HUES64 (cell line): Measurements from ENCODE around the gene PRRC2A. TPM values are rescaled to one million over a fixed set of nuclear protein-coding genes. Genes with fewer than 3 reads are reported as not detected.

Source experiments
- H3K27ac ChIP-seq: 2 replicates; pipeline ENCODE4 v1.7.0; 2013; ENCODE audit warnings: low read depth, low read length, inconsistent platforms
- H3K27me3 ChIP-seq: 2 replicates; pipeline ENCODE4 v1.6.1; 2013; ENCODE audit warnings: mild to moderate bottlenecking, low read length; ENCODE audit not compliant: insufficient read depth
- H3K36me3 ChIP-seq: 2 replicates; pipeline ENCODE4 v1.6.1; 2013; ENCODE audit warnings: mild to moderate bottlenecking, low read length; ENCODE audit not compliant: insufficient read depth
- H3K4me1 ChIP-seq: 2 replicates; pipeline ENCODE4 v1.6.1; 2013; ENCODE audit warnings: mild to moderate bottlenecking, low read length, moderate library complexity; ENCODE audit not compliant: insufficient read depth
- H3K4me3 ChIP-seq: 2 replicates; pipeline ENCODE4 v1.5.1; 2013; ENCODE audit warnings: mild to moderate bottlenecking, low read length, moderate library complexity
- H3K9ac ChIP-seq: 2 replicates; pipeline ENCODE4 v1.6.1; 2013; ENCODE audit warnings: mild to moderate bottlenecking, low read depth, low read length
- H3K9me3 ChIP-seq: 2 replicates; pipeline ENCODE4 v1.6.1; 2013; ENCODE audit warnings: low read depth, low read length; ENCODE audit not compliant: insufficient read depth
- WGBS: fragments of 150-250, 120-280 bp; methylation state at CpG from one replicate; pipeline ENCODE4 v1.1.7; 2013; ENCODE audit warnings: missing lambda C conversion rate; 5-methylcytosine and 5-hydroxymethylcytosine counted together
- polyA plus RNA-seq, 2 experiments: library from polyadenylated mRNA; stranded (reverse); fragments of 50-300 nt; gene quantifications; one replicate each; pipeline ENCODE4 v1.2.3, GENCODE V29; 2013

PRRC2A gene
- 191 TPM for polyA plus RNA-seq (2013, experiment 1 of 2)
- polyA plus RNA-seq (2013, experiment 2 of 2): 211 TPM

DNA sequence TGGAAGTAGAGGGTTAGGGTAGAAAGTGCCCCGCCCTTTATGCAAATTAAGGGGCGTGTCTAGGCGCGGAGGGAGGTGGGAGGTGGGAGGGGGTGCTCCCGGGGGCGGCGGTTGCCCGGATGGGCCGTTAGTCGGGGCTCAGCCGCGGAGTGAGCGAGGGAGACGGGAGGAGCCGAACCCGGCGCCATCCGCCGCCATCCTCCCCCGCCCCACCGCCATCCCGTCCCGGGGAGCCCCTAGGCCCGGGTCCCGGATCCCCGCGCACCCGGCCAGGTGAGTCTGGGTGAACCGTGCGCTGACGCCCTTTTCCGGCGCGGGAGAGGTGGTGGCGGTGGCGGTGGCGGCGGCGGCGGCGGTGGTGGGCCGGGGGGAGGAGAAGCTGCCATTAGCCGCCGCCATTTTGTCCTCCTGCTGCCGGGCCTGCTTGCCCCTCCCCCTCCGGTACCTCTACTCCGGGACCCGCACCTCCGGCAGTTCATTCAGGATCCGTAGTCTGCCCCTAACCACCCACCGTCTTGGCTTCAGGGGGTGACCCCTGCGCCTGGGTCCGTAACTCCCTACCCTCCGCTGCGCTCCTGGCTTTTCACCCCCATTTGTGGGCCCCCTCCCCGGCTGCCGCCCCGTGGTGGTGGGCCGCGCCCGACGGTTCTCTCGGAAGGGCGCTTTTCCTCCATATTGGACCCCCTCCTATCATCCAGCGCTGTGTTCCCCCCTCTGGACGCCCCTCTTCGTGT lies at the start of gene PRRC2A:
Gene PRRC2A (plus strand): TSS at position 130 of the 734 bp plus-strand sequence. CDS start 2,075 bp downstream, outside the sequence.
- Histone ChIP-seq H3K36me3 (peaks cover 44% of the 10 kb centered on the region), H3K27ac (peak within 1 kb of the TSS; percentile 100), H3K4me3 (peak within 1 kb of the TSS; percentile 94), H3K27me3 (no peaks in the 10 kb centered on the region), H3K4me1 (peaks cover 13% of the 10 kb centered on the region; the same call in 1 of the 2 replicates), H3K9ac (peak within 1 kb of the TSS; percentile 97), H3K9me3 (no peaks in the 10 kb centered on the region)
- WGBS: under 1% methylated on average over 66 of the region's 67 CpGs

DNA sequence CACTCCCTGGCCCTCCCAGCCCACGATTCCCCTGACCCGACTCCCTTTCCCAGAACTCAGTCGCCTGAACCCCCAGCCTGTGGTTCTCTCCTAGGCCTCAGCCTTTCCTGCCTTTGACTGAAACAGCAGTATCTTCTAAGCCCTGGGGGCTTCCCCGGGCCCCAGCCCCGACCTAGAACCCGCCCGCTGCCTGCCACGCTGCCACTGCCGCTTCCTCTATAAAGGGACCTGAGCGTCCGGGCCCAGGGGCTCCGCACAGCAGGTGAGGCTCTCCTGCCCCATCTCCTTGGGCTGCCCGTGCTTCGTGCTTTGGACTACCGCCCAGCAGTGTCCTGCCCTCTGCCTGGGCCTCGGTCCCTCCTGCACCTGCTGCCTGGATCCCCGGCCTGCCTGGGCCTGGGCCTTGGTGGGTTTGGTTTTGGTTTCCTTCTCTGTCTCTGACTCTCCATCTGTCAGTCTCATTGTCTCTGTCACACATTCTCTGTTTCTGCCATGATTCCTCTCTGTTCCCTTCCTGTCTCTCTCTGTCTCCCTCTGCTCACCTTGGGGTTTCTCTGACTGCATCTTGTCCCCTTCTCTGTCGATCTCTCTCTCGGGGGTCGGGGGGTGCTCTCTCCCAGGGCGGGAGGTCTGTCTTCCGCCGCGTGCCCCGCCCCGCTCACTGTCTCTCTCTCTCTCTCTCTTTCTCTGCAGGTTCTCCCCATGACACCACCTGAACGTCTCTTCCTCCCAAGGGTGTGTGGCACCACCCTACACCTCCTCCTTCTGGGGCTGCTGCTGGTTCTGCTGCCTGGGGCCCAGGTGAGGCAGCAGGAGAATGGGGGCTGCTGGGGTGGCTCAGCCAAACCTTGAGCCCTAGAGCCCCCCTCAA lies 48.2 kb upstream of the PRRC2A start, which contains the start of gene LTA:
Gene LTA (plus strand): TSS at position 249 of the 871 bp plus-strand sequence. CDS start 454 bp downstream, at position 703.
- Histone ChIP-seq H3K27me3 (no peaks in the 10 kb centered on the region), H3K4me1 (peaks cover 4% of the 10 kb centered on the region; the same call in 1 of the 2 replicates)

DNA sequence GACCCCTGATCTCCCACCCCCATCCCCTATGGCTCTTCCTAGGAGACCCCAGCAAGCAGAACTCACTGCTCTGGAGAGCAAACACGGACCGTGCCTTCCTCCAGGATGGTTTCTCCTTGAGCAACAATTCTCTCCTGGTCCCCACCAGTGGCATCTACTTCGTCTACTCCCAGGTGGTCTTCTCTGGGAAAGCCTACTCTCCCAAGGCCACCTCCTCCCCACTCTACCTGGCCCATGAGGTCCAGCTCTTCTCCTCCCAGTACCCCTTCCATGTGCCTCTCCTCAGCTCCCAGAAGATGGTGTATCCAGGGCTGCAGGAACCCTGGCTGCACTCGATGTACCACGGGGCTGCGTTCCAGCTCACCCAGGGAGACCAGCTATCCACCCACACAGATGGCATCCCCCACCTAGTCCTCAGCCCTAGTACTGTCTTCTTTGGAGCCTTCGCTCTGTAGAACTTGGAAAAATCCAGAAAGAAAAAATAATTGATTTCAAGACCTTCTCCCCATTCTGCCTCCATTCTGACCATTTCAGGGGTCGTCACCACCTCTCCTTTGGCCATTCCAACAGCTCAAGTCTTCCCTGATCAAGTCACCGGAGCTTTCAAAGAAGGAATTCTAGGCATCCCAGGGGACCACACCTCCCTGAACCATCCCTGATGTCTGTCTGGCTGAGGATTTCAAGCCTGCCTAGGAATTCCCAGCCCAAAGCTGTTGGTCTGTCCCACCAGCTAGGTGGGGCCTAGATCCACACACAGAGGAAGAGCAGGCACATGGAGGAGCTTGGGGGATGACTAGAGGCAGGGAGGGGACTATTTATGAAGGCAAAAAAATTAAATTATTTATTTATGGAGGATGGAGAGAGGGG lies 47.0 kb upstream of the PRRC2A start:
- WGBS: 86% methylated on average over 9 of the region's 9 CpGs
- no peaks in the 10 kb centered on the region for H3K9me3 ChIP-seq
- no peak overlapping the region for H3K4me3 ChIP-seq
- peaks cover 5% of the 10 kb centered on the region; the same call in 1 of the 2 replicates for H3K4me1 ChIP-seq
- no peaks in the 10 kb centered on the region for H3K36me3 ChIP-seq
- H3K27me3 ChIP-seq: no peaks in the 10 kb centered on the region
- no peak overlapping the region for H3K27ac ChIP-seq
- H3K9ac ChIP-seq: no peak overlapping the region

More for the DNA sequence above, 48.2 kb upstream of the PRRC2A start, which contains the start of gene LTA:
- no peaks in the 10 kb centered on the region for H3K9me3 ChIP-seq
- WGBS: 92% methylated on average over 27 of the region's 27 CpGs
- no peaks in the 10 kb centered on the region for H3K36me3 ChIP-seq
- no peak within 1 kb of the TSS for H3K27ac ChIP-seq
- no peak within 1 kb of the TSS for H3K4me3 ChIP-seq
- H3K9ac ChIP-seq: no peak within 1 kb of the TSS

DNA sequence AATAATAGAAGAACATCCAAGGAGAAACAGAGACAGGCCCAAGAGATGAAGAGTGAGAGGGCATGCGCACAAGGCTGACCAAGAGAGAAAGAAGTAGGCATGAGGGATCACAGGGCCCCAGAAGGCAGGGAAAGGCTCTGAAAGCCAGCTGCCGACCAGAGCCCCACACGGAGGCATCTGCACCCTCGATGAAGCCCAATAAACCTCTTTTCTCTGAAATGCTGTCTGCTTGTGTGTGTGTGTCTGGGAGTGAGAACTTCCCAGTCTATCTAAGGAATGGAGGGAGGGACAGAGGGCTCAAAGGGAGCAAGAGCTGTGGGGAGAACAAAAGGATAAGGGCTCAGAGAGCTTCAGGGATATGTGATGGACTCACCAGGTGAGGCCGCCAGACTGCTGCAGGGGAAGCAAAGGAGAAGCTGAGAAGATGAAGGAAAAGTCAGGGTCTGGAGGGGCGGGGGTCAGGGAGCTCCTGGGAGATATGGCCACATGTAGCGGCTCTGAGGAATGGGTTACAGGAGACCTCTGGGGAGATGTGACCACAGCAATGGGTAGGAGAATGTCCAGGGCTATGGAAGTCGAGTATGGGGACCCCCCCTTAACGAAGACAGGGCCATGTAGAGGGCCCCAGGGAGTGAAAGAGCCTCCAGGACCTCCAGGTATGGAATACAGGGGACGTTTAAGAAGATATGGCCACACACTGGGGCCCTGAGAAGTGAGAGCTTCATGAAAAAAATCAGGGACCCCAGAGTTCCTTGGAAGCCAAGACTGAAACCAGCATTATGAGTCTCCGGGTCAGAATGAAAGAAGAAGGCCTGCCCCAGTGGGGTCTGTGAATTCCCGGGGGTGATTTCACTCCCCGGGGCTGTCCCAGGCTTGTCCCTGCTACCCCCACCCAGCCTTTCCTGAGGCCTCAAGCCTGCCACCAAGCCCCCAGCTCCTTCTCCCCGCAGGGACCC lies 46.1 kb upstream of the PRRC2A start:
- Histone ChIP-seq H3K4me3 (no peak overlapping the region), H3K4me1 (peaks cover 5% of the 10 kb centered on the region; the same call in 1 of the 2 replicates), H3K36me3 (no peaks in the 10 kb centered on the region), H3K9me3 (no peaks in the 10 kb centered on the region), H3K9ac (no peak overlapping the region), H3K27ac (no peak overlapping the region), H3K27me3 (no peaks in the 10 kb centered on the region)
- 89% methylated on average over 14 of the region's 14 CpGs for WGBS

DNA sequence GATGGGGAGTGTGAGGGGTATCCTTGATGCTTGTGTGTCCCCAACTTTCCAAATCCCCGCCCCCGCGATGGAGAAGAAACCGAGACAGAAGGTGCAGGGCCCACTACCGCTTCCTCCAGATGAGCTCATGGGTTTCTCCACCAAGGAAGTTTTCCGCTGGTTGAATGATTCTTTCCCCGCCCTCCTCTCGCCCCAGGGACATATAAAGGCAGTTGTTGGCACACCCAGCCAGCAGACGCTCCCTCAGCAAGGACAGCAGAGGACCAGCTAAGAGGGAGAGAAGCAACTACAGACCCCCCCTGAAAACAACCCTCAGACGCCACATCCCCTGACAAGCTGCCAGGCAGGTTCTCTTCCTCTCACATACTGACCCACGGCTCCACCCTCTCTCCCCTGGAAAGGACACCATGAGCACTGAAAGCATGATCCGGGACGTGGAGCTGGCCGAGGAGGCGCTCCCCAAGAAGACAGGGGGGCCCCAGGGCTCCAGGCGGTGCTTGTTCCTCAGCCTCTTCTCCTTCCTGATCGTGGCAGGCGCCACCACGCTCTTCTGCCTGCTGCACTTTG lies 45.1 kb upstream of the PRRC2A start, which contains the start of gene TNF:
Gene TNF (plus strand): TSS at position 231 of the 567 bp plus-strand sequence. CDS start 177 bp downstream, at position 408.
- Histone ChIP-seq H3K9ac (no peak within 1 kb of the TSS), H3K27ac (no peak within 1 kb of the TSS), H3K9me3 (no peaks in the 10 kb centered on the region), H3K36me3 (no peaks in the 10 kb centered on the region), H3K4me1 (peaks cover 10% of the 10 kb centered on the region), H3K4me3 (no peak within 1 kb of the TSS), H3K27me3 (peaks cover 4% of the 10 kb centered on the region; the same call in 1 of the 2 replicates)
- WGBS: 91% methylated on average over 19 of the region's 19 CpGs

DNA sequence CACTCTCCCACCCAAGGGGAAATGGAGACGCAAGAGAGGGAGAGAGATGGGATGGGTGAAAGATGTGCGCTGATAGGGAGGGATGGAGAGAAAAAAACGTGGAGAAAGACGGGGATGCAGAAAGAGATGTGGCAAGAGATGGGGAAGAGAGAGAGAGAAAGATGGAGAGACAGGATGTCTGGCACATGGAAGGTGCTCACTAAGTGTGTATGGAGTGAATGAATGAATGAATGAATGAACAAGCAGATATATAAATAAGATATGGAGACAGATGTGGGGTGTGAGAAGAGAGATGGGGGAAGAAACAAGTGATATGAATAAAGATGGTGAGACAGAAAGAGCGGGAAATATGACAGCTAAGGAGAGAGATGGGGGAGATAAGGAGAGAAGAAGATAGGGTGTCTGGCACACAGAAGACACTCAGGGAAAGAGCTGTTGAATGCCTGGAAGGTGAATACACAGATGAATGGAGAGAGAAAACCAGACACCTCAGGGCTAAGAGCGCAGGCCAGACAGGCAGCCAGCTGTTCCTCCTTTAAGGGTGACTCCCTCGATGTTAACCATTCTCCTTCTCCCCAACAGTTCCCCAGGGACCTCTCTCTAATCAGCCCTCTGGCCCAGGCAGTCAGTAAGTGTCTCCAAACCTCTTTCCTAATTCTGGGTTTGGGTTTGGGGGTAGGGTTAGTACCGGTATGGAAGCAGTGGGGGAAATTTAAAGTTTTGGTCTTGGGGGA lies 44.4 kb upstream of the PRRC2A start:
- H3K27ac ChIP-seq: no peak overlapping the region
- peaks cover 10% of the 10 kb centered on the region for H3K4me1 ChIP-seq
- no peak overlapping the region for H3K9ac ChIP-seq

DNA sequence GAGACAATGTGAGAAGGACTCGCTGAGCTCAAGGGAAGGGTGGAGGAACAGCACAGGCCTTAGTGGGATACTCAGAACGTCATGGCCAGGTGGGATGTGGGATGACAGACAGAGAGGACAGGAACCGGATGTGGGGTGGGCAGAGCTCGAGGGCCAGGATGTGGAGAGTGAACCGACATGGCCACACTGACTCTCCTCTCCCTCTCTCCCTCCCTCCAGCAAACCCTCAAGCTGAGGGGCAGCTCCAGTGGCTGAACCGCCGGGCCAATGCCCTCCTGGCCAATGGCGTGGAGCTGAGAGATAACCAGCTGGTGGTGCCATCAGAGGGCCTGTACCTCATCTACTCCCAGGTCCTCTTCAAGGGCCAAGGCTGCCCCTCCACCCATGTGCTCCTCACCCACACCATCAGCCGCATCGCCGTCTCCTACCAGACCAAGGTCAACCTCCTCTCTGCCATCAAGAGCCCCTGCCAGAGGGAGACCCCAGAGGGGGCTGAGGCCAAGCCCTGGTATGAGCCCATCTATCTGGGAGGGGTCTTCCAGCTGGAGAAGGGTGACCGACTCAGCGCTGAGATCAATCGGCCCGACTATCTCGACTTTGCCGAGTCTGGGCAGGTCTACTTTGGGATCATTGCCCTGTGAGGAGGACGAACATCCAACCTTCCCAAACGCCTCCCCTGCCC lies 43.5 kb upstream of the PRRC2A start:
- WGBS: 94% methylated on average over 19 of the region's 19 CpGs
- no peak overlapping the region for H3K27ac ChIP-seq
- H3K9me3 ChIP-seq: no peaks in the 10 kb centered on the region
- no peaks in the 10 kb centered on the region for H3K36me3 ChIP-seq
- H3K27me3 ChIP-seq: peaks cover 12% of the 10 kb centered on the region; the same call in 1 of the 2 replicates
- no peak overlapping the region for H3K4me3 ChIP-seq
- H3K4me1 ChIP-seq: peaks cover 15% of the 10 kb centered on the region
- H3K9ac ChIP-seq: no peak overlapping the region

More for the DNA sequence above, 44.4 kb upstream of the PRRC2A start:
- WGBS: 88% methylated on average over 8 of the region's 8 CpGs
- H3K27me3 ChIP-seq: peaks cover 6% of the 10 kb centered on the region; the same call in 1 of the 2 replicates
- no peaks in the 10 kb centered on the region for H3K36me3 ChIP-seq
- no peak overlapping the region for H3K4me3 ChIP-seq
- no peaks in the 10 kb centered on the region for H3K9me3 ChIP-seq

DNA sequence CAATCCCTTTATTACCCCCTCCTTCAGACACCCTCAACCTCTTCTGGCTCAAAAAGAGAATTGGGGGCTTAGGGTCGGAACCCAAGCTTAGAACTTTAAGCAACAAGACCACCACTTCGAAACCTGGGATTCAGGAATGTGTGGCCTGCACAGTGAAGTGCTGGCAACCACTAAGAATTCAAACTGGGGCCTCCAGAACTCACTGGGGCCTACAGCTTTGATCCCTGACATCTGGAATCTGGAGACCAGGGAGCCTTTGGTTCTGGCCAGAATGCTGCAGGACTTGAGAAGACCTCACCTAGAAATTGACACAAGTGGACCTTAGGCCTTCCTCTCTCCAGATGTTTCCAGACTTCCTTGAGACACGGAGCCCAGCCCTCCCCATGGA lies 42.9 kb upstream of the PRRC2A start:
- Histone ChIP-seq H3K9me3 (no peaks in the 10 kb centered on the region), H3K36me3 (no peaks in the 10 kb centered on the region), H3K4me3 (no peak overlapping the region), H3K4me1 (peaks cover 15% of the 10 kb centered on the region), H3K27me3 (peaks cover 15% of the 10 kb centered on the region; the same call in 1 of the 2 replicates), H3K27ac (no peak overlapping the region), H3K9ac (no peak overlapping the region)
- WGBS: 92% methylated on average over 3 of the region's 3 CpGs
